K562 treated with DMSO at 1 percent for 12 hours (cell line): ENCODE results near the gene OR6C75. TPM values are rescaled to one million over a fixed set of nuclear protein-coding genes. Genes with fewer than 3 reads are reported as not detected.

ENCODE experiments used
- total RNA-seq: library from RNA; unstranded; fragments of 300-600 nt; gene quantifications from 2 replicates; pipeline ENCODE4 v1.2.3, GENCODE V29; 2022; ENCODE audit not compliant: insufficient read depth

OR6C75 gene
- total RNA-seq = not detected in 2 replicates

DNA sequence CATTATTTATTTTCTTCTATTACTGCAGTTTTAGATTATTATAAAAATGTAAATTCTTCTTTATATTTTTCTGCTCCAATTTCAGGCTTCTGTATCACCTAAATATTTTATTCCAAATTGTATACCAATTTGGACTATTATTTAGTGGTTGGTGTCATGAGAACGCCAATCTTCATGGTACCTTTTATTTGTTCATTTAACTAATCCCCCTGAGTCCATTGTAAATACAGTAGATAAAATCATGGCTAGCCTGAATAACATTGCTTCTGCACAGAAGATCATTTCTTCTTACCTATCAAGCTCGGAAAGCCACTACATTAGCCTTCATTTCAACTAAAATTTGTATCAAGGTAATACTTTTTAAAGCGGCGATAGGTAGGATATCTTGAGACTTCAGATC is at the start of gene OR6C75:
OR6C75 (plus strand) TSS at position 301 of the 400 bp plus-strand sequence. CDS start 2,136 bp downstream, outside the sequence.

DNA sequence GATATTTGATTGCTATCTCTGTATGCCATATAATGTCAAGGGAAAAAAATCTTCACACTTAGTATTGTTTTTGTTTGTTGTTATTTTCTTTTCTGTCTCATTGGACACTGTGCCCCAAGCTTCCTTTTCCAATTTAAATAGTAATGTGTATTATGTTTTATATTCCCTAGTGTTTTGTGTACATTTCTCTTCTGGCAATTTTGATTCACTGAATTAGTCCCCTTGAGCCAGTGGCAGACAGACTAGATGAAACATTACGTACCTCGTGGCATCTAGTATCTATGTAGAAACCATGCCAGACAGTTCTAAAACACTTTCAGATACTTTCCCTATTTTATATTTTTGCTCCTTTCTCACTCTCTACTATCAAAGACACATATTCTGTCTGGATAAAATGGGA is 48.7 kb upstream of the OR6C75 start, which contains the start of gene OR6C1:
OR6C1 (plus strand) TSS at position 301 of the 400 bp plus-strand sequence. CDS start 6,257 bp downstream, outside the sequence.

DNA sequence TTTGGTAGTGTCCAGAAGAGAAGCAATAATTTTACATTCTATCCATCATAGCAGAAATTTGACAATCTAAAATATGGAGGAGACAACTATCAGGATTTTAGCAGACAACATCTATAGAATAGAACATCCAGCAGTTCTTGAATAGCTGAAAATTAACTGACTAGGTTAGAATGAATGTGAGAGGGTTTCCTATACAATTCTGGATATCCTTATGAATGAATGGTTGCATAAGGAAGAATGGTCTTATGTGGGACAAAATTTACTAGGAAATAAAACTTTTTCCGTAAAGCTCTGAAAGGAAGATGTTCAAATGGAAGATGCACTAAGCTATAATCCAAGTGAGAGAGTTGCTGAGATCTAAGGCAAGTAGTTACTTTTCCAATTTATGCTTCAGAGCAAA is 32.3 kb upstream of the OR6C75 start, which contains the start of gene OR6C3:
OR6C3 (plus strand) TSS at position 301 of the 400 bp plus-strand sequence. CDS start 955 bp downstream, outside the sequence.

DNA sequence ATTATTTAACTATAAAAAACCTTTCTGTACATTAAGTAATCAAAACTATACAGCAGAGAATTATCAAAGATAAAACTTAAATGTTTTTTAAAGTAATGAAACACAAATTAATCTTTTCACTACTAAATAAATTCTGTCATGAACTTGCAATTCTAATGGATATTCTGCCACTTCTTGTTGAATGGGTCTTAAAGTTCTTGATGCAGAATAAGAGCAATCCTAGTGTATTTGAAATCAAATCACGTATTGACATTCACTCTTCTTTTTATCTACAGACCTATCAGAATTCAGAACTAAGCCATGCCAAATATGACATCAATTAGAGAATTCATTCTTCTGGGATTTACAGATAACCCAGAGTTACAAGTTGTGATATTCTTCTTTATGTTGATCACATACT is 37.5 kb downstream of the OR6C75 start, which contains the start of gene OR6C65:
OR6C65 (plus strand) TSS at position 301 of the 400 bp plus-strand sequence; CDS start at position 301, 0 bp downstream.

Other genes with a start within 250 kb of the OR6C75 start
- not detected in 2 replicates for gene OR9K2, start 236.6 kb upstream of the OR6C75 start, total RNA-seq
- gene OR10A7, start 141.9 kb upstream of the OR6C75 start, total RNA-seq = not detected in 2 replicates
- gene OR6C74, start 118.4 kb upstream of the OR6C75 start, total RNA-seq = not detected in 2 replicates
- gene OR6C6, start 66.4 kb upstream of the OR6C75 start, total RNA-seq = not detected in 2 replicates
- gene OR6C1, start 48.6 kb upstream of the OR6C75 start, total RNA-seq = not detected in 2 replicates
- not detected in 2 replicates for gene OR6C3, start 32.2 kb upstream of the OR6C75 start, total RNA-seq
- gene OR6C65, start 37.6 kb downstream of the OR6C75 start, total RNA-seq = not detected in 2 replicates
- not detected in 2 replicates for gene OR6C76, start 63.3 kb downstream of the OR6C75 start, total RNA-seq
- not detected in 2 replicates for gene OR6C2, start 81.1 kb downstream of the OR6C75 start, total RNA-seq
- not detected in 2 replicates for gene OR6C70, start 107.2 kb downstream of the OR6C75 start, total RNA-seq
- not detected in 2 replicates for gene OR6C68, start 129.4 kb downstream of the OR6C75 start, total RNA-seq
- not detected in 2 replicates for gene OR6C4, start 186.6 kb downstream of the OR6C75 start, total RNA-seq
- not detected in 2 replicates for gene OR2AP1, start 209.5 kb downstream of the OR6C75 start, total RNA-seq